WI38 (cell line): ENCODE results near the gene SLC8A2.

Experiments
- H3K4me3 ChIP-seq: 2 replicates; pipeline ENCODE4 v1.5.1; 2011; ENCODE audit warnings: low read depth, mild to moderate bottlenecking, control low read depth, low read length
- CTCF ChIP-seq: IDR thresholded peaks from 2 replicates; pipeline ENCODE4 v1.5.1; 2012; ENCODE audit warnings: low read depth, mild to moderate bottlenecking, control low read depth, low read length

Gene SLC8A2

DNA sequence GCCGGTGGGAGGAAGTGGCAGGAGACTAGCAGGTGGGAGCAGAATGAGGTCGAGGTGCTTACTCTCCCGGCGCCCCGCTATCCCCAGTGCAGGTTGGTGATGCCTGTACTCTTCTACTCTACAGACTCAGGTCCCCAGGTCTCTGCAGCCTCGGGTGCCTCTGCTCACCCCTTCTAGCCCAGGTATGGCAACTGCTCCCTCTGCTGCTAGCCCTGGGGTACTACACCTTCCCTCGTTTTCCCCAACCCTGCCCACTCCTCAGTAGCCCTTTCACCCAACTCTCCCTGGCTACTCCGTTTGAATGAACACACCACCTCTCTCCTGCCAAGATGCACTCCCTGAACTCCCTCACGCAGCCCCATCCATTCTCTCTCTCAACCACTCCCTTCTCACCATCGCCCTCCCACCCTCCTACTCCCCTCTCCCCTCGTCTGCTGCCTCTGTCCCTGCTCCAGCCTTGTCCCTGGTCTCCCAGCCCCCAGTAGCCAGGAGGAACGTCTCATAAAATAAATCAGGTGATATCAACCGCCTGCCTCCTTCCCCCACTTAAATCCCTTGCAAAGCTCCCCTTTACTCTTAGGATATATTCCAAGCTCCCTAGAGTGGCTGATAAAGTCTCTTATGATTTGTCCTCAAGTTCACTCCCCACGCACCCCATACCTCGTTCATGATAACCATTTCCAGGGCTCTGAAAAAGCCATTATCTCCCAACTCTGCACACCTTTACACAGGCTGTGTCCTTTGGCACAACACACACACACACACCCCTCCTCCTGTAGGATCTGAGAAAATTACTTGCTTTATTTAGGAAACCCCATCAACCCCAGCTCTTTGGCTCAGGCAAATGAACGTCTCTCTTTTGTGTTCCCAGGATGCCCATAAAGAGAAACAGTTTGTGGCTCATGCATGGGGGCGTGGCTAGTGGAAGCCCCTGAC, 44.2 kb downstream of the SLC8A2 start:
- TF ChIP-seq CTCF: peak; percentile 98
- H3K4me3 ChIP-seq: peak overlapping the region; percentile 44

DNA sequence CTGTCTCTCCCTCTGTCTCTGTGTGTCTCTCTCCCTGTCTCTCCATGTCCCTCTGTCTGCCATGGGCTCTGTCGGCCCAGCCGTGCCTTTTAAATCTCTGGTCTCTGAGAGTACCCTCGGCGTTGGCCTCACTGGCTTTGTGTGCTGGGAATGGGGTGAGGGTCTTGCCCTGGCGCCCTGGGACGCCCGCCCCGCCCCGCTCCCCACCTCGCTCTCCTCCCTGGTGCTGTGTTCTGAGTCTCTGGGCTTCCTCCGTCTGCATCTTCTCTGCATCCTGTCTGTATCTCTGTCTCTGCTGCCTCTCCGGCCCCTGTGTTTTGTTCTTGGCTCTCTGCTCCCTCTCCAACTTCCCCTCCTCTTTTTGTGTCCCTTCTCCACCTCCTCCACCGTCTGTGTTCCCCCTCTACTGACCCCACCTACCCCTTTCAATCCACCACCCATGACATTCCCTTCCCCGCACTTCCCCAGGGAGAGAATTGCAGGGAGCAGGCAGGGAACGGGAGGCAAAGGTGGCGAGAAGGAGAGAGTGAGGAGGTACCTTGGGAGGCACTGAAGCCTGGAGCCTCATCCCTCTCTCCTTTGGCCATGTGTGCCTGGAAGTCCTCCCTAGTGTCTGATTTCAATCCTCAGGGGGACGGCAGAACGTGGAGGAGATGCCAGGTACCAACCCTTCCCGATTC, 48.4 kb downstream of the SLC8A2 start:
- no peak overlapping the region for H3K4me3 ChIP-seq
- no peak for TF ChIP-seq CTCF

DNA sequence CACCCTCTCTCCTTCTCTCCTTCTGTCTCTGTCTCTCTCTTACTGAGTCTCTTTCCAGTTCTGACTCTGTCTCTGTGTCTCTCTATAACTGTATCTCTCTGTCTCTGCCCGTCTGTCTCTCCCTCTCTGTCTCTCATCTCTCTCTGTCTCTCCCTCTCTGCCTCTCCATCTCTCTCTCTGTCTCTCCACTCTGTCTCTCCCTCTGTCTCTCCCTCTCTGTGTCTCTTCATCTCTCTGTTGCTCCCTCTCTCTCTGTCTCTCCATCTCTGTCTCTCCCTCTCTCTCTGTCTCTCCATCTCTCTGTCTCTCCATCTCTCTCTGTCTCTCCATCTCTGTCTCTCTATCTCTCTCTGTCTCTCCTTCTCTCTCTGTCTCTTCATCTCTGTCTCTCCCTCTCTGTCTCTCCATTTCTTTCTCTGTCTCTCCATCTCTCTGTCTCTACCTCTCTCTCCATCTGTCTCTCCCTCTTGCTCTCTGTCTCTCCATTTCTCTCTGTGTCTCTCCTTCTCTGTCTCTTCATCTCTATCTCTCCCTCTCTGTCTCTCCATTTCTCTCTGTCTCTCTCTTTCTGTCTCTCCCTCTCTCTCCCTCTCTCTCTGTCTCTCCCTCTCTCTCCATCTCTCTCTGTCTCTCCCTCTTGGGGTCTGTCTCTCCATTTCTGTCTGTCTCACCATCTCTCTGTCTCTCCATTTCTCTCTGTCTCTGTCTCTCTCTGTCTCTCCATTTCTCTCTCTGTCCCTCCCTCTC, 49.1 kb downstream of the SLC8A2 start:
- no peak for TF ChIP-seq CTCF
- H3K4me3 ChIP-seq: no peak overlapping the region

DNA sequence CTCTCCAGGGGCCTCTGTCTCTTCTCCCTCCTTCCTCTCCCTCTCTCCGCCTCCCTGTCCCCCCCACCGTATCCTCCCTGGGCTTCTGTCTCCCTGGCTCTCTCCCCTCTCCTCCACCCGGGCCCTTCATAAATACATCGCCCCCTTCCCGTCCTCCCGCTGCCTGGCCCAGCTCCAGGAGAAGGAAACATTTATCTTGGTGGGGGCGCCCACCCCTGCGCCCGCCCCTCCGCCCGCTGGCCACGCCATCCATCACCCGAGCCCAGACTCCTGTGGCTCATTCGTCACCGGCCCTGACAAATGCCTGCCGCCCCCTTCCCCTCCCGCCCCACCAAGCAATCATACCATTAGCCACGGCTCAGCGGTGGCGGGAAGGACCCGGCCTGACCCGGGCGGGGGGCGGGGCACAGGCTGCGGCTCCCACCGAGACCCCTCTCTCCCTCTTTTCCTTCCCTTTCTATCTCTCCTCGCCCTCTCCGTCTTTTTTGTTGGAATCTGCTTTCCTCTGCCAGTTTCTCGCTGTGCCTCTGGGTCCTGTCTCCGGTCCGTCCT, 49.8 kb downstream of the SLC8A2 start:
- TF ChIP-seq CTCF: no peak
- no peak overlapping the region for H3K4me3 ChIP-seq

- H3K4me3 ChIP-seq: no peak overlapping the region
- no peak for TF ChIP-seq CTCF
Measured at GRCh38 chr19:47421244-47421786, 50.4 kb downstream of the SLC8A2 start.

- no peak for TF ChIP-seq CTCF
- no peak overlapping the region for H3K4me3 ChIP-seq
Measured at GRCh38 chr19:47419789-47420188, 51.9 kb downstream of the SLC8A2 start.
